Transverse colon (tissue), 3 donors: Measurements from ENCODE around the gene PACS1.

Experiments
- POLR2A ChIP-seq: fragments of 450-650 bp; IDR thresholded peaks from one replicate; pipeline ENCODE4 v1.6.1; 2016; ENCODE audit warnings: antibody characterized with exemption, mild to moderate bottlenecking, moderate library complexity
- TF ChIP-seq, protein P1 (sequence below), 5 experiments: fragments of 200-600 bp in 3 of 5; fragments of 450-650 bp in 2 of 5; sonication (generic) in 3 of 5; IDR thresholded peaks; 1 replicate in 2 of 5; 2 replicates in 3 of 5; pipeline ENCODE4 v1.5.1; 2016 to 2017; ENCODE audit warnings: antibody characterized with exemption in 5 of 5, inconsistent platforms in 3 of 5, mild to moderate bottlenecking in 2 of 5, moderate library complexity in 1 of 5

- TF ChIP-seq, protein P1, sequence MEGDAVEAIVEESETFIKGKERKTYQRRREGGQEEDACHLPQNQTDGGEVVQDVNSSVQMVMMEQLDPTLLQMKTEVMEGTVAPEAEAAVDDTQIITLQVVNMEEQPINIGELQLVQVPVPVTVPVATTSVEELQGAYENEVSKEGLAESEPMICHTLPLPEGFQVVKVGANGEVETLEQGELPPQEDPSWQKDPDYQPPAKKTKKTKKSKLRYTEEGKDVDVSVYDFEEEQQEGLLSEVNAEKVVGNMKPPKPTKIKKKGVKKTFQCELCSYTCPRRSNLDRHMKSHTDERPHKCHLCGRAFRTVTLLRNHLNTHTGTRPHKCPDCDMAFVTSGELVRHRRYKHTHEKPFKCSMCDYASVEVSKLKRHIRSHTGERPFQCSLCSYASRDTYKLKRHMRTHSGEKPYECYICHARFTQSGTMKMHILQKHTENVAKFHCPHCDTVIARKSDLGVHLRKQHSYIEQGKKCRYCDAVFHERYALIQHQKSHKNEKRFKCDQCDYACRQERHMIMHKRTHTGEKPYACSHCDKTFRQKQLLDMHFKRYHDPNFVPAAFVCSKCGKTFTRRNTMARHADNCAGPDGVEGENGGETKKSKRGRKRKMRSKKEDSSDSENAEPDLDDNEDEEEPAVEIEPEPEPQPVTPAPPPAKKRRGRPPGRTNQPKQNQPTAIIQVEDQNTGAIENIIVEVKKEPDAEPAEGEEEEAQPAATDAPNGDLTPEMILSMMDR (IDR thresholded peaks at IDR 0.05), result no peak
- no peak for TF ChIP-seq POLR2A
Measured at GRCh38 chr11:66157182-66157864, 87.3 kb downstream of the PACS1 start.
